Neural progenitor cell (in vitro differentiated cells): ENCODE measurements around the gene CORIN.

Experiments
- CTCF ChIP-seq: fragments of 200-600 bp; sonication (generic); IDR thresholded peaks from 2 replicates; pipeline ENCODE4 v1.5.1; 2017; ENCODE audit warnings: antibody characterized with exemption, mild to moderate bottlenecking
- EZH2 ChIP-seq: fragments of 200-600 bp; sonication (generic); IDR thresholded peaks from 2 replicates; pipeline ENCODE4 v1.6.1; 2017; ENCODE audit warnings: antibody characterized with exemption, mild to moderate bottlenecking, moderate library complexity
- EZH2phosphoT487 ChIP-seq: fragments of 200-600 bp; sonication (generic); IDR thresholded peaks from 2 replicates; pipeline ENCODE4 v1.6.1; 2017; ENCODE audit warnings: antibody characterized with exemption

GRCh38 chr4:47642985-47643760 is 194.7 kb downstream of the CORIN start:
- no peak for TF ChIP-seq CTCF
- TF ChIP-seq EZH2, result no peak
- no peak for TF ChIP-seq EZH2phosphoT487
